ENCODE results near the gene FERMT3. TPM values are rescaled to one million over a fixed set of nuclear protein-coding genes. Genes with fewer than 3 reads are reported as not detected.

The FERMT3 gene
- total RNA-seq, 1 experiment from 2014 or later: 0.80 TPM

- Histone ChIP-seq H3K4me3 (ENCODE audit: insufficient read depth, low read depth, low read length) (no peak overlapping the region), H3K27me3 (ENCODE audit: control insufficient read depth, insufficient read depth, low read length) (peaks cover 10% of the 10 kb centered on the region; the same call in 1 of the 2 replicates), H3K36me3 (replicated peaks; ENCODE audit: control insufficient read depth, insufficient read depth, low read length) (no peaks in the 10 kb centered on the region)
- DNase-seq: no peak
Measured at GRCh38 chr11:64231546-64231945, 25.0 kb downstream of the FERMT3 start.

- no peaks in the 10 kb centered on the region for H3K36me3 ChIP-seq (replicated peaks; ENCODE audit: control insufficient read depth, insufficient read depth, low read length)
- DNase-seq: no peak
Measured at GRCh38 chr11:64232182-64232966, 25.9 kb downstream of the FERMT3 start.

GRCh38 chr11:64232967-64233315 lies 26.4 kb downstream of the FERMT3 start:
- peaks cover 10% of the 10 kb centered on the region; the same call in 1 of the 2 replicates for H3K27me3 ChIP-seq (ENCODE audit: control insufficient read depth, insufficient read depth, low read length)
- DNase-seq: no peak
- no peak overlapping the region for H3K4me3 ChIP-seq (ENCODE audit: insufficient read depth, low read depth, low read length)
- H3K36me3 ChIP-seq (replicated peaks; ENCODE audit: control insufficient read depth, insufficient read depth, low read length): peaks cover 4% of the 10 kb centered on the region

More at GRCh38 chr11:64232182-64232966, 25.9 kb downstream of the FERMT3 start:
- Histone ChIP-seq H3K27me3 (ENCODE audit: control insufficient read depth, insufficient read depth, low read length) (peaks cover 10% of the 10 kb centered on the region; the same call in 1 of the 2 replicates), H3K4me3 (ENCODE audit: insufficient read depth, low read depth, low read length) (no peak overlapping the region)

- peaks cover 10% of the 10 kb centered on the region; the same call in 1 of the 2 replicates for H3K27me3 ChIP-seq (ENCODE audit: control insufficient read depth, insufficient read depth, low read length)
- DNase-seq: peak; percentile 89
- H3K4me3 ChIP-seq (ENCODE audit: insufficient read depth, low read depth, low read length): peak within 1 kb of the TSS; percentile 69
- H3K36me3 ChIP-seq (replicated peaks; ENCODE audit: control insufficient read depth, insufficient read depth, low read length): peaks cover 8% of the 10 kb centered on the region
Measured at GRCh38 chr11:64233913-64234586, 27.5 kb downstream of the FERMT3 start, which contains the start of gene VEGFB. Gene VEGFB (plus strand): TSS chr11:64234584. CDS start chr11:64234834, 250 bp downstream.

- H3K27me3 ChIP-seq (ENCODE audit: control insufficient read depth, insufficient read depth, low read length): peaks cover 10% of the 10 kb centered on the region; the same call in 1 of the 2 replicates
- DNase-seq: peak; percentile 88
- H3K36me3 ChIP-seq (replicated peaks; ENCODE audit: control insufficient read depth, insufficient read depth, low read length): peaks cover 8% of the 10 kb centered on the region
- H3K4me3 ChIP-seq (ENCODE audit: insufficient read depth, low read depth, low read length): peak overlapping the region; percentile 55
Measured at GRCh38 chr11:64234647-64235379, 28.3 kb downstream of the FERMT3 start.

- peaks cover 10% of the 10 kb centered on the region; the same call in 1 of the 2 replicates for H3K27me3 ChIP-seq (ENCODE audit: control insufficient read depth, insufficient read depth, low read length)
- H3K4me3 ChIP-seq (ENCODE audit: insufficient read depth, low read depth, low read length): peak overlapping the region; percentile 55
- DNase-seq: no peak
- H3K36me3 ChIP-seq (replicated peaks; ENCODE audit: control insufficient read depth, insufficient read depth, low read length): peaks cover 8% of the 10 kb centered on the region
Measured at GRCh38 chr11:64235437-64236161, 29.1 kb downstream of the FERMT3 start.

- Histone ChIP-seq H3K4me3 (ENCODE audit: insufficient read depth, low read depth, low read length) (no peak overlapping the region), H3K27me3 (ENCODE audit: control insufficient read depth, insufficient read depth, low read length) (peaks cover 10% of the 10 kb centered on the region; the same call in 1 of the 2 replicates), H3K36me3 (replicated peaks; ENCODE audit: control insufficient read depth, insufficient read depth, low read length) (peaks cover 8% of the 10 kb centered on the region)
- no peak for DNase-seq
Measured at GRCh38 chr11:64237484-64237951, 31.0 kb downstream of the FERMT3 start.

GRCh38 chr11:64238076-64238475 lies 31.6 kb downstream of the FERMT3 start:
- H3K36me3 ChIP-seq (replicated peaks; ENCODE audit: control insufficient read depth, insufficient read depth, low read length): peaks cover 8% of the 10 kb centered on the region
- H3K27me3 ChIP-seq (ENCODE audit: control insufficient read depth, insufficient read depth, low read length): peaks cover 7% of the 10 kb centered on the region; the same call in 1 of the 2 replicates
- DNase-seq: no peak
- no peak overlapping the region for H3K4me3 ChIP-seq (ENCODE audit: insufficient read depth, low read depth, low read length)

- H3K4me3 ChIP-seq (ENCODE audit: insufficient read depth, low read depth, low read length): no peak overlapping the region
- H3K36me3 ChIP-seq (replicated peaks; ENCODE audit: control insufficient read depth, insufficient read depth, low read length): peaks cover 16% of the 10 kb centered on the region
- H3K27me3 ChIP-seq (ENCODE audit: control insufficient read depth, insufficient read depth, low read length): peaks cover 1% of the 10 kb centered on the region; the same call in 1 of the 2 replicates
- DNase-seq: no peak
Measured at GRCh38 chr11:64238999-64239398, 32.5 kb downstream of the FERMT3 start.

GRCh38 chr11:64239662-64240434 lies 33.3 kb downstream of the FERMT3 start:
- peak overlapping the region; percentile 94 for H3K4me3 ChIP-seq (ENCODE audit: insufficient read depth, low read depth, low read length)
- H3K27me3 ChIP-seq (ENCODE audit: control insufficient read depth, insufficient read depth, low read length): no peaks in the 10 kb centered on the region; the same call in 1 of the 2 replicates
- DNase-seq: no peak
- peaks cover 18% of the 10 kb centered on the region for H3K36me3 ChIP-seq (replicated peaks; ENCODE audit: control insufficient read depth, insufficient read depth, low read length)

- peak; percentile 100 for DNase-seq
- Histone ChIP-seq H3K36me3 (replicated peaks; ENCODE audit: control insufficient read depth, insufficient read depth, low read length) (peaks cover 18% of the 10 kb centered on the region), H3K4me3 (ENCODE audit: insufficient read depth, low read depth, low read length) (peak within 1 kb of the TSS; percentile 94), H3K27me3 (ENCODE audit: control insufficient read depth, insufficient read depth, low read length) (no peaks in the 10 kb centered on the region)
Measured at GRCh38 chr11:64240435-64241240, 34.1 kb downstream of the FERMT3 start, which contains the start of gene FKBP2. Gene FKBP2 (plus strand): TSS chr11:64241095. CDS start chr11:64242388, 1,293 bp downstream.

- peak overlapping the region; percentile 94 for H3K4me3 ChIP-seq (ENCODE audit: insufficient read depth, low read depth, low read length)
- peak; percentile 100 for DNase-seq
- H3K36me3 ChIP-seq (replicated peaks; ENCODE audit: control insufficient read depth, insufficient read depth, low read length): peaks cover 18% of the 10 kb centered on the region
- H3K27me3 ChIP-seq (ENCODE audit: control insufficient read depth, insufficient read depth, low read length): no peaks in the 10 kb centered on the region
Measured at GRCh38 chr11:64241241-64241490, 34.6 kb downstream of the FERMT3 start.
